Measurements from ENCODE around the gene KRT84.

- TF ChIP-seq CTCF (conservative IDR thresholded peaks at IDR 0.05; ENCODE audit: low read length) (no peak), EZH2phosphoT487 (IDR thresholded peaks at IDR 0.05; ENCODE audit: borderline replicate concordance) (no peak)
These were observed 34.7 kb downstream of the KRT84 start for GRCh38 chr12:52350786-52351185.
